ENCODE measurements around the gene SQSTM1.

DNA sequence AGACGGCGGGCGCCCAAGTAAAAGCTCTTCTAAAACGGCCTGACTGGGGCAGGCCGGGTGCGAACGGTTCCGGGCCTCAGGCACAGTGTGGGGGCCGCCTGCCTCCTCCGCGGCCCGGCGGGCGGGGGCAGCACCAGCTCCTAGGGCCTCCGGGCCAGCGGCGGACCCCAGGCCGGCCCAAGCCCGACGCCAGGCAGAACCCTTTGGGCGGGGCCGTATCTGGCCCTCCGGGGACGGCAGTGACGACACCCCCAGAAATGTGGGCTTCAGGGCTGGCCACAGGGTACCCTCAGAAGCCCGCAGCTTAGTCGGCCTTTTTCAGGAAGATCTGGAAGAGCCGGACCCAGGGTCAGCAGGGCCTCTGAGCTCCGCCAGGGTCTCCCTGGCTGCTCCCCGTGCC, 23.0 kb upstream of the SQSTM1 start:
- TF ChIP-seq POLR2A (IDR thresholded peaks at IDR 0.05), result no peak
- TF ChIP-seq, protein P1, sequence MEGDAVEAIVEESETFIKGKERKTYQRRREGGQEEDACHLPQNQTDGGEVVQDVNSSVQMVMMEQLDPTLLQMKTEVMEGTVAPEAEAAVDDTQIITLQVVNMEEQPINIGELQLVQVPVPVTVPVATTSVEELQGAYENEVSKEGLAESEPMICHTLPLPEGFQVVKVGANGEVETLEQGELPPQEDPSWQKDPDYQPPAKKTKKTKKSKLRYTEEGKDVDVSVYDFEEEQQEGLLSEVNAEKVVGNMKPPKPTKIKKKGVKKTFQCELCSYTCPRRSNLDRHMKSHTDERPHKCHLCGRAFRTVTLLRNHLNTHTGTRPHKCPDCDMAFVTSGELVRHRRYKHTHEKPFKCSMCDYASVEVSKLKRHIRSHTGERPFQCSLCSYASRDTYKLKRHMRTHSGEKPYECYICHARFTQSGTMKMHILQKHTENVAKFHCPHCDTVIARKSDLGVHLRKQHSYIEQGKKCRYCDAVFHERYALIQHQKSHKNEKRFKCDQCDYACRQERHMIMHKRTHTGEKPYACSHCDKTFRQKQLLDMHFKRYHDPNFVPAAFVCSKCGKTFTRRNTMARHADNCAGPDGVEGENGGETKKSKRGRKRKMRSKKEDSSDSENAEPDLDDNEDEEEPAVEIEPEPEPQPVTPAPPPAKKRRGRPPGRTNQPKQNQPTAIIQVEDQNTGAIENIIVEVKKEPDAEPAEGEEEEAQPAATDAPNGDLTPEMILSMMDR (IDR thresholded peaks at IDR 0.05), result no peak

All from body of pancreas (tissue), 4 donors.